Measurements from ENCODE around the gene LSM14B.
A peak's percentile ranks its signal among the peaks of the same experiment; 100 is the strongest.
"Not testable (repeated sequence)": the region's sequence is repeated elsewhere in the genome, so short reads cannot be mapped to it uniquely, and the experiment has no call there.

LSM14B gene

GRCh38 chr20:62112368-62112767, 9.9 kb upstream of the LSM14B start:
- DNase-seq (ENCODE audit: low read depth in 2 of 2), result no peak

- DNase-seq (ENCODE audit: low read depth in 2 of 2), result no peak
Observed at GRCh38 chr20:62114894-62115293, 7.4 kb upstream of the LSM14B start.

GRCh38 chr20:62115800-62116407, 6.4 kb upstream of the LSM14B start:
- DNase-seq (ENCODE audit: low read depth in 2 of 2), result not testable (repeated sequence)

- DNase-seq (ENCODE audit: low read depth in 2 of 2), result no peak
Observed at GRCh38 chr20:62116558-62117361, 5.5 kb upstream of the LSM14B start.

GRCh38 chr20:62117362-62117646, 5.0 kb upstream of the LSM14B start:
- no peak for DNase-seq (ENCODE audit: low read depth in 2 of 2)

GRCh38 chr20:62117658-62118057, 4.6 kb upstream of the LSM14B start:
- peak in 1 of 2 donors; percentile 22 for DNase-seq (ENCODE audit: low read depth in 2 of 2)

- no peak for DNase-seq (ENCODE audit: low read depth in 2 of 2)
Observed at GRCh38 chr20:62118113-62119043, 3.9 kb upstream of the LSM14B start.

GRCh38 chr20:62119115-62119514, 3.2 kb upstream of the LSM14B start:
- DNase-seq (ENCODE audit: low read depth in 2 of 2), result no peak

- DNase-seq (ENCODE audit: low read depth in 2 of 2), result no peak
Observed at GRCh38 chr20:62119591-62120364, 2.5 kb upstream of the LSM14B start.

GRCh38 chr20:62120365-62120762, 1.9 kb upstream of the LSM14B start:
- DNase-seq (ENCODE audit: low read depth in 2 of 2), result no peak

- no peak for DNase-seq (ENCODE audit: low read depth in 2 of 2)
Observed at GRCh38 chr20:62120990-62121775, 1.1 kb upstream of the LSM14B start.

GRCh38 chr20:62122654-62123449, 577 bp downstream of the LSM14B start:
- no peak for DNase-seq (ENCODE audit: low read depth in 2 of 2)

GRCh38 chr20:62123450-62124118, 1.3 kb downstream of the LSM14B start:
- no peak for DNase-seq (ENCODE audit: low read depth in 2 of 2)

- DNase-seq (ENCODE audit: low read depth in 2 of 2), result no peak
Observed at GRCh38 chr20:62126141-62126540, 3.9 kb downstream of the LSM14B start.

- no peak for DNase-seq (ENCODE audit: low read depth in 2 of 2)
Observed at GRCh38 chr20:62127799-62128198, 5.5 kb downstream of the LSM14B start.

GRCh38 chr20:62128502-62128901, 6.2 kb downstream of the LSM14B start:
- no peak for DNase-seq (ENCODE audit: low read depth in 2 of 2)

GRCh38 chr20:62129731-62130531, 7.7 kb downstream of the LSM14B start:
- DNase-seq (ENCODE audit: low read depth in 2 of 2), result no peak

GRCh38 chr20:62131560-62132320, 9.5 kb downstream of the LSM14B start:
- DNase-seq (ENCODE audit: low read depth in 2 of 2), result no peak

Measured in stimulated activated CD4-positive, alpha-beta T cell treated with anti-CD3 and anti-CD28 coated beads, Interleukin-1b, Interleukin-23, amount 100 ng/mL, for 1 hour (primary cell).